ENCODE data around the gene PTPRN2.

PTPRN2 gene

DNA sequence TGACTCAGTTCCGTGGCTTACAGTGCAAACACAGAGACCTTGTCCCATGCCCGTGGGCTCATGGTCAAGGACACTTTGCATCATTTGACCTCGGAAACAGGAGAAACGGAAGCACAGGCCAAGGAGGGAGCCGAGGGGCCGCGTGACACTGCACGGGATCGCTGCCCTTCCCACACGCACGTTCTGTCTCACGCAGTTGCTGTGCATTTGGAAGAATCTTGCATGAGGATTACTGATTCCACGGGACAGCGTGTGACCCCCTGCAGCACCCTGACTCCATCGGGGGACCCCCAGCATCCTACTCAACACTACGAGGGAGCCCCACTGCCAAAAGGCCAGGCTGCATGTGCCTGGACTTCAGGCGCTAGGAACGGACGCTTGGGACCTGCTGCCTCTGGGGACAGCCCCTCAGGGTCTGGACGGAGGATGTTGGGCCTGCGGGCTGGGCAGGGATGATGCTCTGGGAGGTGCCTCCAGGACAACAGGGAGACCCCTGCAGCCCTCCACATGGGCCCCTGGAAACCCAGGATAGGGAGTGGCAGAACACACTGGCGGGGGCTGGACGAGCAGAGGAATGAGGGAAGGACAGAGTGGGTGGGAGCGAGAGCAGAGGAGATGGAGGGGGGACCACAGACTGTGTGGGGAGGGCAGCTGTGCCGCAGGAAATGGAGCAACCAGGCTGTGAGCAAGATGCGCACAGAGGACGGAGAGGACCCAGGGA, 1028.6 kb downstream of the PTPRN2 start:
- H3K9me3 Mint-ChIP-seq, result no peaks in the 10 kb centered on the region
- H3K27me3 Mint-ChIP-seq, result no peaks in the 10 kb centered on the region
- H3K4me3 Mint-ChIP-seq, result no peak overlapping the region
- no peaks in the 10 kb centered on the region for H3K4me1 Mint-ChIP-seq
- no peaks in the 10 kb centered on the region for H3K36me3 Mint-ChIP-seq
- H3K27ac Mint-ChIP-seq, result no peak overlapping the region

DNA sequence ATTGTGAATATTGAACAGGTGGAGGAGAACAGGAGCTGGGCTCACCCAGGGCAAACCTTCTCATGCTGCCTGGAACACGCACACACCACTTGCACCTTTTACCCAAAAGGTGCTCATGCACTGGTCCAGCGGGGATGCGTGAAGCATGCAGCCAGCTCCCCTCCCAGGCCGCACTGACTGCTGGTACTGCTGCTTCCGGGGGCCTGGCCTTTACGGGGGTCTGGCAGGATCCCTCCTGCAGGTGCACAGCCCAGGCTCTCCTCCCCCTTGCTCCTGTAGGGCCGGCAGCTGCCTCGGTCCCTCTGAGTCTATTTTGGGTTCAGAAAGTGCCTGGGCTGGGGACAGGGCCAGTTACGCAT, 1029.1 kb downstream of the PTPRN2 start:
- H3K27ac Mint-ChIP-seq, result no peak overlapping the region

DNA sequence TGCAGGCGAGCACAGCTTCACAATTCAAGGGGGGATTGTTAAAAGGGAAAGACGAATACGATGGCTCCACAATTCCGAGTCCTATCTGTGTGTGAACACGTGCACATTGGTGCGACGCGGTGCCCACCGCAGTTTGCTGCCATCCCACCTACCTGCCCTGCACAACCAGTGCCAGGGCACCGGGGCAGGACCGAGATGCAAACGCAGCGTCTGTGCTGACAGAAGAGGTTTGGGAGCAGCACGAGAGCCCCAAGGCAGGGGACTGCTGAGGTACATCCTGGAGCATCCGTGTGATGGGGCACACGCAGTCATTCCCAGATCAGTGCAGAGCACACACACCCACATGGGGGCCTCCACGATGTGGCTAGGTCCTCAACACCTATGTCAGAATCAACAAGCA, 1029.6 kb downstream of the PTPRN2 start:
- H3K27ac Mint-ChIP-seq, result no peak overlapping the region
- H3K4me1 Mint-ChIP-seq, result no peaks in the 10 kb centered on the region
- no peaks in the 10 kb centered on the region for H3K27me3 Mint-ChIP-seq
- H3K4me3 Mint-ChIP-seq, result no peak overlapping the region
- no peaks in the 10 kb centered on the region for H3K36me3 Mint-ChIP-seq
- no peaks in the 10 kb centered on the region for H3K9me3 Mint-ChIP-seq

More for the DNA sequence above, 1029.1 kb downstream of the PTPRN2 start:
- Mint-ChIP-seq H3K4me3 (no peak overlapping the region), H3K9me3 (no peaks in the 10 kb centered on the region), H3K27me3 (no peaks in the 10 kb centered on the region), H3K4me1 (no peaks in the 10 kb centered on the region), H3K36me3 (no peaks in the 10 kb centered on the region)

DNA sequence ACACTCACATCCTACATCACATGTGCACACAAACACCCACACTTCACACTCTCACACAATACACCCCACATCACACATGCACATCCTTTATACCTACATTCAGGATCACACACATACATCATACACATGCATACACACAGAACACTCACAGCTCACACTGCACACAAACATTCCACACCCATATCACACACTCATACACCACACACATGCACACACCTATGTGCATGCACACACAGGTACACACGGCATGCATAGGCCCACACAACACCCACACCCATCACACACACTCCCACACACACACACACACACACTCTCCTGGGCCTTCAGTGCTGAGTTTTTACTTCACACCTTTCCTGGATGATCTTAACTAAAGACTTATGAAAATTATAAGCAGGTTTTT, 1030.4 kb downstream of the PTPRN2 start:
- H3K27me3 Mint-ChIP-seq, result no peaks in the 10 kb centered on the region
- no peaks in the 10 kb centered on the region for H3K9me3 Mint-ChIP-seq
- H3K4me3 Mint-ChIP-seq, result no peak overlapping the region
- H3K4me1 Mint-ChIP-seq, result no peaks in the 10 kb centered on the region
- no peak overlapping the region for H3K27ac Mint-ChIP-seq
- no peaks in the 10 kb centered on the region for H3K36me3 Mint-ChIP-seq

DNA sequence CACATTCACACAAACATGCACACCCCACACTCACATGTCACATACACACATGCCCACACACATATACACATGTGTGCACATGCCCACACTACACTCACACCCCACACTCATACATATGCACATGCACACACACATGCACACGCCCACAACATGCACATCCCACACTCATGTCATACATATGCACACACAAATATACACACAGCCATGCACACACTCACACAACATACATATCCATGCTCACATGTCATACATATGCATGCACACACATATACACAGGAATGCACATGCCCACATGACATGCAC, 1031.0 kb downstream of the PTPRN2 start:
- no peaks in the 10 kb centered on the region for H3K36me3 Mint-ChIP-seq
- H3K9me3 Mint-ChIP-seq, result no peaks in the 10 kb centered on the region

DNA sequence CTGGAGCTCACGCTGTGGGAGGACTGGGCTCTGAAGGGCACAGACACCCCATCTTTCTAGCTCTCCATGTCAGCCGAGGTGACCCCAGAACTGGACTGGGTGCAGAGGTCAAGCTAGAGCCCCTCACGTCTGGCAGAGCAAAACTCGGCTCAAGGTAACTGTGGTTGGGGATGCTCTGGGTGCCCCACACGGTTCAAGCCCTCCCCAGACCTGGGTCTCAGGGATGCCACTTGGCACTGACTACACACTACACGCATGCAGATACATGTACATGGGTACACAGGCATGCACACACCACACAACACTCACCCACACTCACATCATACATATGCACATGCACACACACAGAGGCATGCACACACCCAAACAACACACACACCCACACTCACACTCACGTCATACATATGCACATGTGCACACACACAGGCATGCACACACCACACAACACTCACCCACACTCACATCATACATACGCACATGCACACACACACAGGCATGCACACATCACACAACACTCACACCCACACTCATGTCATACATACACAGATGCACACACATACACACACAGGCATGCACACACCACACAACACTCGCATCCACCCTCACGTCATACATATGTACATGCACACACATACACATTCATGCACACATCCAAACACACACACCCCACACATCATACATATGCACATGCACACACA, 1031.5 kb downstream of the PTPRN2 start:
- Mint-ChIP-seq H3K27me3 (no peaks in the 10 kb centered on the region), H3K36me3 (no peaks in the 10 kb centered on the region), H3K4me3 (no peak overlapping the region), H3K4me1 (no peaks in the 10 kb centered on the region), H3K9me3 (no peaks in the 10 kb centered on the region), H3K27ac (no peak overlapping the region)

More for the DNA sequence above, 1031.0 kb downstream of the PTPRN2 start:
- no peaks in the 10 kb centered on the region for H3K27me3 Mint-ChIP-seq
- H3K27ac Mint-ChIP-seq, result no peak overlapping the region
- H3K4me1 Mint-ChIP-seq, result no peaks in the 10 kb centered on the region
- H3K4me3 Mint-ChIP-seq, result no peak overlapping the region

DNA sequence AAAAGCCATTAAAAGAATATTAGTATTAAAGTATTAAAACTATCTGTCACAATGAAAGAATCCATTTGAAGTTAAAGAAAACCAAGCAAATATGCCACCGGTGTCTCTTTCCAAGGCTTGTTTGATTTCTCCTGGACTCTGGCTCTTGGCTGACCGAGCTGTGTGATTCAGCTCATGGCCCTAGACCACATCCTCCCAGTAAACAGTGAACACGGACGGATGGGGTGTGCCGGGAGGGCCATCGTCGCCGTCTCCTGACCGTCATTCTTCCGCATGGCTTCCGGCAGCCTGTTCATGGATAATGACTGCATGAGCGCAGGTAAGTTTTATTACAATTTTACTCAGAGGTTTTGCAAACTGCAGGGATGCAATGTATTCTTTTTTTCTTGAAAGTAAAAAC, 1032.3 kb downstream of the PTPRN2 start:
- no peaks in the 10 kb centered on the region for H3K4me1 Mint-ChIP-seq
- H3K4me3 Mint-ChIP-seq, result no peak overlapping the region
- no peaks in the 10 kb centered on the region for H3K9me3 Mint-ChIP-seq
- H3K27ac Mint-ChIP-seq, result no peak overlapping the region
- no peaks in the 10 kb centered on the region for H3K27me3 Mint-ChIP-seq
- H3K36me3 Mint-ChIP-seq, result no peaks in the 10 kb centered on the region

DNA sequence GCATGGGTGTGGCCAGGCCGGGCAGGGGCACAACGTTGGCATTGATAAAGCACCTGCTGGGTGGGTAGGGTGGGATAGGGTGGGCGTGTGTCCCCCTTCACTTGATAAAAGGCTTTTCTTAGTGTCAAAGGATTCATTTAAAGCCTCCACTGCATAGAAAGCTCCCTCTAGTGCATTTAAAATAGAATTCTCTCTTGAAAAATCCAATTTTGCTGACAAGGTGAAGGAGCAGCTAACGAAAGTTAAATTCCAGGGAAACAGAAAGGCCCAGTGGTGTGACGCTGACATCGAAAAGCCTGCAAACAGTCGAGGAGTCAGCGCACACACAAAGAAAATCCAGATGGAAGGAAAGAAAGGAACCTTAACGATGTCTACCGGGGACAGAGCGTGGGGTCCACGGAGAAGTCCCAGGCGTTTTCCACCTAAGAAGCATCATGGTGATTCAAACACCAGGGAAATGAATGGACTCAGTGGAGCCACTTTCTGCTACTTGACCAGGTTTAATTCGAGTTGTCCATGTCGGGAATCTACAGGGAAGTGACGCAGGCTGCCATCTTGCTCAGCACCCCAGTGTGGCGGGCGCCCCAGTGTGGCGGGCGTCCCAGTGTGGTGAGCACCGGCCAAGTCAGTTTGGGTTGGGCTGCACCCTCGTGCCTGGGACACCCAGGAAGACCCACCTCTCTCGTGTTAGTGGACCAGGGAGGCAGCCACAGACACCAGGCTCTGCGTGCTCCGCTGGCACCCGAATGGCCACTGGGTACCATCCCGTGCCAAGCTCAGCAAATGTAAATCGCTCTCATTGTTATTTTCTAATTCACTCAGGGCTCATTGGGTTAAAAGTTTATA, 1033.0 kb downstream of the PTPRN2 start:
- no peak overlapping the region for H3K27ac Mint-ChIP-seq
- no peaks in the 10 kb centered on the region for H3K9me3 Mint-ChIP-seq
- no peaks in the 10 kb centered on the region for H3K27me3 Mint-ChIP-seq
- no peak overlapping the region for H3K4me3 Mint-ChIP-seq
- H3K36me3 Mint-ChIP-seq, result no peaks in the 10 kb centered on the region
- no peaks in the 10 kb centered on the region for H3K4me1 Mint-ChIP-seq

DNA sequence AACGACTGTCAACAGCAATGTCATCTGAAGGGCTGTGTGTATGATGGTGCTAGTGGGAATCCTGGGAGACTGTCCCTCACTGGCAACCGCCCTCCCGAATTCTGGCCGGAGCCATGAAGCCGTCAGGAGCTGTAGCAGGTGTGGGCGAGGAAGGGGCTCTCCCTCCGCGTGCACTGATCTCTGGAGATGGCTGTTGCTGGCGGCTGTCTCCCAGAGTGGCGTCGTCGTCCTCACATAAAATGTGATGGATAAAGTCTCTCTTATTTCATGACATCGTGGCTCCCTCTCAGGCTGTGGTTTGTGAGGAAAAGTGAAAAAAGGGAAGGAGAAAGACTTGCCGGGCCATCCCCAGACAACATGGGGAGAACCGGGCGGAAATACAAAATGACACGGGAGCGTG, 1034.4 kb downstream of the PTPRN2 start:
- Mint-ChIP-seq H3K4me1 (no peaks in the 10 kb centered on the region), H3K4me3 (no peak overlapping the region), H3K27me3 (no peaks in the 10 kb centered on the region)

DNA sequence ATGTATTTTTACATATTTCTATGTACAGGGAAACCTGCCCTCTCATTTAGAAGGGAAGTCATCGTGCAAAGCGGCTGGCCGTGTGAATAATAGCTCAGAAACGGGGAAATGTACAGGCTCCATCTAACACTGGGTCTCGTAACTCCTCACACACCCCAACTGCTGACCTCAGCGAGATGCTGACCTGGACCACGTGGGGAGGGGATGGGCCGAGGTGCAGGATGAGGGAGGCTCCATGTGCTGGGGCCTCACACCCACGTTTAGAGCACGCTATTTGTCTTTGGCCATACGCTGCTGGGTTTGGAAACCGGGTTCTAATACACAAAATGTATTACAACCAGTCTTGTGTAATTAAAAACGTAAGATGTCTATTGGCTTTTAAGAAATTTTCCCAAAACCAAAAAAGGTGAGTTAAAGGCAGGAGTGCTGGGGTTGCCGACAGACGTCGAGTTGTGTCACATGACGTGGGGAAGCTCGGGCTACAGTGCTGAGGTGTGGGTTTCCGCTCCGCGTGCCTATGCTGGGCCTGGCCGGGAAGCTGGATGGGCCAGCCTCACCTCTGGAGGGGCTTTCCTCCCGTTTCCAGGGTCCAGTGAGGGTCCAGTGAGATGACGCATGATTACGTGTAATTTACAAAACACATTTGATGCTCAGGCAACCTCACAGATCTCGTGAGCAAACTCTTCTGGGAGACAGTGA, 1035.2 kb downstream of the PTPRN2 start:
- no peak overlapping the region for H3K4me3 Mint-ChIP-seq
- no peaks in the 10 kb centered on the region for H3K27me3 Mint-ChIP-seq
- H3K4me1 Mint-ChIP-seq, result no peaks in the 10 kb centered on the region
- H3K36me3 Mint-ChIP-seq, result no peaks in the 10 kb centered on the region
- no peak overlapping the region for H3K27ac Mint-ChIP-seq
- H3K9me3 Mint-ChIP-seq, result no peaks in the 10 kb centered on the region

More for the DNA sequence above, 1034.4 kb downstream of the PTPRN2 start:
- Mint-ChIP-seq H3K36me3 (no peaks in the 10 kb centered on the region), H3K9me3 (no peaks in the 10 kb centered on the region), H3K27ac (no peak overlapping the region)

DNA sequence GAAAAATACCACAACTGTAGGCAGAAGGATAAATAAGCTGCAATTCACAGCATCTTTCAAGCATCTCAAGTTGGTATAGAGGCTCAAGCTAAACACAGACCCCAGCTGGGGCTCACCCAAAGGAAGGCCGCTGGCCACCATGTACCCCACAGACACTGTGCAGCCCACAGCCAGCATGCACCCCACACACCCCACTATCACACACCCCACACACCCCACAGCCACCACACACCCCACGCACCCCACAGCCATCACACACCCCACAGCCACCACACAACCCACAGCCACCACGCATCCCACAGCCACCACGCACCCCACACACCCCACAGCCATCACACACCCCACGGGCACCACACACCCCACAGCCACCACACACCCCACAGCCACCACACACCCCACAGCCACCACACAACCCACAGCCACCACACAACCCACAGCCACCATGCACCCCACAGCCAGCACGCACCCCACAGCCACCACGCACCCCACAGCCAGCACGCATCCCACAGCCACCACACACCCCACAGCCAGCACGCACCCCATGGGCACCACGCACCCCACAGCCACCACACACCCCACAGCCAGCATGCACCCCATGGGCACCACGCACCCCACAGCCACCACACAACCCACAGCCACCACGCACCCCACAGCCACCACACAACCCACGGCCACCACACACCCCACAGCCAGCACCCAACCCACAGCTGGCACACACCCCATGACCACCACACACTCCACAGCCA, 1036.1 kb downstream of the PTPRN2 start:
- Mint-ChIP-seq H3K4me1 (no peaks in the 10 kb centered on the region), H3K27ac (no peak overlapping the region), H3K36me3 (no peaks in the 10 kb centered on the region), H3K27me3 (no peaks in the 10 kb centered on the region), H3K9me3 (no peaks in the 10 kb centered on the region), H3K4me3 (no peak overlapping the region)

DNA sequence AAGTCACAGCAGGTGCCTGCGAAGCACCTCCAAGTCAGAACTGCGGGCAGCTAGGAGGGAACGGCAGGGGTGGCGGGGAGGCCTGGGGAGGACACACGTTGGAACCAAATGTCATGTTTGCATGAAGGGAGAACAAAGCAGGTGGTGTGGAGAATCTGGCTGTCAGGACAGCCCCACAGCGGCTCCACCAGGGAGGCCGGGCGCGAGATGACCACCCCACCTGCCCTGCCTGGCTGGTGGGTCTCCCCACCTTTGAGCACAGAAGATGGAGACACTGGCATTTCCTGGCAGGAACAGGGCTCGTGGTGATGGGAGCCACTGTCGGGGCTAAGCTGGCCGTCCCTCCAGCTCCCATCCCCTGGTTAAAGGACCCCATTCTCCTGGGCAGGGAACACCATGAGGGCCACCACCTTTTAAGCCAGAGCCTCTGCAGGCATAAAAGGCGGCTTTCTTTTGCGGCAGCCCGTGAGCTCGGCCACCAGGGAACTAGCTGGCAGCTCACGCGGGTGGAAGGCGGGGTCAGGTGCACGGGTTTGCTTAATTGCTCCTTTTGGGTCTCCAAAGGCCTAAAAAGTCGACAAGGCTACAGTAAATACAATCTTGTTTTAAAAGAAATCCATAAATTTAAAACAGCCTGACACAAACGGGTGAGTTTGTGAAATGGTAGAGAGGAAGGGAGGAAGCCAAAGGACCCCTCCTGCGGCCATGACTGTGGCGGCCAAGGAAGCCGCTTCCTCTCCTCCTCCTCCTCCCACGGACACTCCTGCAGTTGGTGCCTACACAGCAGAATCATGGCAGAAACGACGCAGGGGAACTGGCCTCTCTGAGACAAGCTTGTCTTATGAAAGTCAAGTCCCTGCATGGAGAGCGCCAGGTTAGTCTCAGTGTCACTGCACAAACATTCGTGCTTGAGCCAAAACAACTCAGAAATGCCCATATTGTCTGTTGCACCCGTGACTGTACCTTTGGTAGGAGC, 1037.0 kb downstream of the PTPRN2 start:
- Mint-ChIP-seq H3K4me1 (no peaks in the 10 kb centered on the region), H3K27ac (no peak overlapping the region), H3K4me3 (no peak overlapping the region), H3K9me3 (no peaks in the 10 kb centered on the region), H3K27me3 (no peaks in the 10 kb centered on the region), H3K36me3 (no peaks in the 10 kb centered on the region)

DNA sequence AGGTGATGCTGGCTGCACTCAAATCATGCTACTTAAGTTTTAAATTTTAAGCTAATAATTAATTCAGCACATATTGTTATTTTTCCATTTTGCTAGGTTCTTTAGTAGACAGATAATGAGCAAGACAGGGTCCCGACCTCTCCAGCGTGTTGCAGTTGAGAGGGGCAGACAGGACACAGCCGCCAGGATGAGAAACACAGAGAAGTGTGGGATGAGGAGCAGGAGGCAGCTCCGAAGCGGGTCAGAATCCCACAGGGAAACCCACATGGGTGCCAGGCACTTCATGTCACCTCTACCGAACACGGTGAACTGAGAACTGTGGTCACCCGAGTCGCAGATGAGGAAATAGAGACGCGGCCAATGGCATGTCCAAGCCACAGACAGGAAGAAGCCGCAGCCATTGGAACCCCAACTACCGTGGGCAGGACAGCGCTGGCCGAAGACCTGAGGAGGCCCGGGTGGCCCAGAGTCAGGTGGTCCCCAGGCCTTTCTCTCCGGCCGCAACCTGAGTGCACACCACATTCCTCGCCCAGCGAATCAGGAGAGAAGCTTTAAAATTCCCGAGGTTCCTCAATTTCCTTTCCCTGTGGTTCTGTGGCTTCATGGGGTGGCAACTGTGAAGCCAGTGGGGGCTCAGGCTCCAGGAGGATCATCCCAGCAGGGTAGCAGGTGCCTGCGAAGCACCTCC, 1037.9 kb downstream of the PTPRN2 start:
- no peaks in the 10 kb centered on the region for H3K36me3 Mint-ChIP-seq
- no peaks in the 10 kb centered on the region for H3K27me3 Mint-ChIP-seq
- peaks cover 6% of the 10 kb centered on the region for H3K4me1 Mint-ChIP-seq
- H3K27ac Mint-ChIP-seq, result no peak overlapping the region
- H3K9me3 Mint-ChIP-seq, result no peaks in the 10 kb centered on the region
- no peak overlapping the region for H3K4me3 Mint-ChIP-seq
